Activated CD4-positive, alpha-beta T cell treated with anti-CD3 and anti-CD28 coated beads, Interleukin-2, amount 50 U/mL, for 16 hours (primary cell): ENCODE data around the gene CFDP1.

Experiments
- DNase-seq: peaks from one replicate; pipeline ENCODE4 v3.0.0-alpha.2; 2020

CFDP1 gene

GRCh38 chr16:75248142-75248535 lies 185.2 kb downstream of the CFDP1 start:
- DNase-seq = no peak

GRCh38 chr16:75247249-75247648 lies 186.1 kb downstream of the CFDP1 start:
- DNase-seq = no peak

- DNase-seq = no peak
Measured at GRCh38 chr16:75246504-75247205, 186.6 kb downstream of the CFDP1 start.

- DNase-seq = no peak
Measured at GRCh38 chr16:75244844-75245758, 188.2 kb downstream of the CFDP1 start.

GRCh38 chr16:75244225-75244809 lies 189.0 kb downstream of the CFDP1 start:
- no peak for DNase-seq
